Stimulated activated CD4-positive, alpha-beta T cell treated with anti-CD3 and anti-CD28 coated beads, Interleukin-1b, Interleukin-23, amount 100 ng/mL, for 24 hours (primary cell): Measurements from ENCODE around the gene SMIM17.

Experiments
- DNase-seq, 4 experiments: peaks; one replicate each; pipeline ENCODE4 v3.0.0-alpha.2; 2020; ENCODE audit warnings: low read depth in 4 of 4, low spot score in 1 of 4

SMIM17 gene

GRCh38 chr19:56642711-56643459 is at the start of gene SMIM17:
TSS of gene SMIM17 (plus strand) at chr19:56643159. CDS start at chr19:56645668, 2,509 bp downstream.
- DNase-seq: no peak

- no peak for DNase-seq
These were observed 48.5 kb upstream of the SMIM17 start for GRCh38 chr19:56594446-56594782.

GRCh38 chr19:56594783-56595547 is 48.0 kb upstream of the SMIM17 start, which contains the start of gene ZNF71:
TSS of gene ZNF71 (plus strand) at chr19:56595302. CDS start at chr19:56601559, 6,257 bp downstream.
- peak; percentile 69 to 84 (median 80) for DNase-seq

GRCh38 chr19:56595548-56595899 is 47.4 kb upstream of the SMIM17 start:
- DNase-seq: peak in 1 of 4 experiments; percentile 3

GRCh38 chr19:56596676-56597075 is 46.3 kb upstream of the SMIM17 start:
- no peak for DNase-seq

- DNase-seq: no peak
These were observed 45.3 kb upstream of the SMIM17 start for GRCh38 chr19:56597696-56598095.

GRCh38 chr19:56601375-56601774 is 41.6 kb upstream of the SMIM17 start:
- no peak for DNase-seq

- no peak for DNase-seq
These were observed 39.1 kb upstream of the SMIM17 start for GRCh38 chr19:56603829-56604228.

GRCh38 chr19:56608274-56608964 is 34.5 kb upstream of the SMIM17 start:
- no peak for DNase-seq

GRCh38 chr19:56611288-56611687 is 31.7 kb upstream of the SMIM17 start:
- DNase-seq: no peak

- DNase-seq: no peak
These were observed 30.2 kb upstream of the SMIM17 start for GRCh38 chr19:56612737-56613136.

- no peak for DNase-seq
These were observed 29.3 kb upstream of the SMIM17 start for GRCh38 chr19:56613639-56614038.

GRCh38 chr19:56617531-56617930 is 25.4 kb upstream of the SMIM17 start:
- DNase-seq: no peak

GRCh38 chr19:56619121-56619520 is 23.8 kb upstream of the SMIM17 start:
- no peak for DNase-seq

- no peak for DNase-seq
These were observed 20.6 kb upstream of the SMIM17 start for GRCh38 chr19:56622374-56622773.

GRCh38 chr19:56623006-56623405 is 20.0 kb upstream of the SMIM17 start:
- no peak for DNase-seq

- no peak for DNase-seq
These were observed 17.3 kb upstream of the SMIM17 start for GRCh38 chr19:56625708-56626107.

GRCh38 chr19:56633021-56633420 is 9.9 kb upstream of the SMIM17 start:
- DNase-seq: no peak

- peak in 2 of 4 experiments; percentile 2 to 6 for DNase-seq
These were observed 4.9 kb upstream of the SMIM17 start for GRCh38 chr19:56637976-56638555.

GRCh38 chr19:56639217-56639616 is 3.7 kb upstream of the SMIM17 start:
- no peak for DNase-seq

- no peak for DNase-seq
These were observed 549 bp downstream of the SMIM17 start for GRCh38 chr19:56643460-56643955.
